ENCODE measurements around the gene AMOT.

The AMOT gene

GRCh38 chrX:112841820-112842157 is 1.2 kb upstream of the AMOT start:
- no peak for DNase-seq
- in situ Hi-C loops (cut with HindIII; ENCODE audit: low pct_ligation_motif_present, low pct_unique_long_range_greater_than_20kb, low sequenced_read_pairs) = no loop called here

- DNase-seq = peak; percentile 76
- in situ Hi-C loops (cut with HindIII; ENCODE audit: low pct_ligation_motif_present, low pct_unique_long_range_greater_than_20kb, low sequenced_read_pairs) = no loop called here
Observed at GRCh38 chrX:112841114-112841819, 636 bp upstream of the AMOT start.

GRCh38 chrX:112839856-112840255 is 775 bp downstream of the AMOT start:
- DNase-seq = no peak
- in situ Hi-C loops (cut with HindIII; ENCODE audit: low pct_ligation_motif_present, low pct_unique_long_range_greater_than_20kb, low sequenced_read_pairs) = no loop called here

GRCh38 chrX:112837531-112837930 is 3.1 kb downstream of the AMOT start:
- DNase-seq = no peak
- in situ Hi-C loops (cut with HindIII; ENCODE audit: low pct_ligation_motif_present, low pct_unique_long_range_greater_than_20kb, low sequenced_read_pairs) = no loop called here

GRCh38 chrX:112835019-112835418 is 5.6 kb downstream of the AMOT start:
- in situ Hi-C loops (cut with HindIII; ENCODE audit: low pct_ligation_motif_present, low pct_unique_long_range_greater_than_20kb, low sequenced_read_pairs) = no loop called here
- DNase-seq = no peak

GRCh38 chrX:112834031-112834845 is 6.4 kb downstream of the AMOT start:
- in situ Hi-C loops (cut with HindIII; ENCODE audit: low pct_ligation_motif_present, low pct_unique_long_range_greater_than_20kb, low sequenced_read_pairs) = no loop called here
- DNase-seq = peak; percentile 65

- in situ Hi-C loops (cut with HindIII; ENCODE audit: low pct_ligation_motif_present, low pct_unique_long_range_greater_than_20kb, low sequenced_read_pairs) = no loop called here
- DNase-seq = peak; percentile 53
Observed at GRCh38 chrX:112832481-112833095, 8.0 kb downstream of the AMOT start.

GRCh38 chrX:112830540-112830939 is 10.1 kb downstream of the AMOT start:
- DNase-seq = no peak
- in situ Hi-C loops (cut with HindIII; ENCODE audit: low pct_ligation_motif_present, low pct_unique_long_range_greater_than_20kb, low sequenced_read_pairs) = no loop called here

- in situ Hi-C loops (cut with HindIII; ENCODE audit: low pct_ligation_motif_present, low pct_unique_long_range_greater_than_20kb, low sequenced_read_pairs) = no loop called here
- DNase-seq = no peak
Observed at GRCh38 chrX:112827292-112827903, 13.2 kb downstream of the AMOT start.

- in situ Hi-C loops (cut with HindIII; ENCODE audit: low pct_ligation_motif_present, low pct_unique_long_range_greater_than_20kb, low sequenced_read_pairs) = no loop called here
- DNase-seq = peak; percentile 13
Observed at GRCh38 chrX:112826023-112826422, 14.6 kb downstream of the AMOT start.

- in situ Hi-C loops (cut with HindIII; ENCODE audit: low pct_ligation_motif_present, low pct_unique_long_range_greater_than_20kb, low sequenced_read_pairs) = no loop called here
- no peak for DNase-seq
Observed at GRCh38 chrX:112822892-112823291, 17.7 kb downstream of the AMOT start.

- DNase-seq = no peak
- in situ Hi-C loops (cut with HindIII; ENCODE audit: low pct_ligation_motif_present, low pct_unique_long_range_greater_than_20kb, low sequenced_read_pairs) = no loop called here
Observed at GRCh38 chrX:112820364-112821268, 20.0 kb downstream of the AMOT start.

- DNase-seq = no peak
- in situ Hi-C loops (cut with HindIII; ENCODE audit: low pct_ligation_motif_present, low pct_unique_long_range_greater_than_20kb, low sequenced_read_pairs) = no loop called here
Observed at GRCh38 chrX:112819813-112820212, 20.8 kb downstream of the AMOT start.

- DNase-seq = peak; percentile 67
- in situ Hi-C loops (cut with HindIII; ENCODE audit: low pct_ligation_motif_present, low pct_unique_long_range_greater_than_20kb, low sequenced_read_pairs) = no loop called here
Observed at GRCh38 chrX:112819008-112819640, 21.5 kb downstream of the AMOT start.

GRCh38 chrX:112818114-112819007 is 22.3 kb downstream of the AMOT start:
- peak; percentile 19 for DNase-seq
- in situ Hi-C loops (cut with HindIII; ENCODE audit: low pct_ligation_motif_present, low pct_unique_long_range_greater_than_20kb, low sequenced_read_pairs) = no loop called here

- no peak for DNase-seq
- in situ Hi-C loops (cut with HindIII; ENCODE audit: low pct_ligation_motif_present, low pct_unique_long_range_greater_than_20kb, low sequenced_read_pairs) = no loop called here
Observed at GRCh38 chrX:112816908-112817307, 23.7 kb downstream of the AMOT start.

GRCh38 chrX:112814496-112814895 is 26.1 kb downstream of the AMOT start:
- in situ Hi-C loops (cut with HindIII; ENCODE audit: low pct_ligation_motif_present, low pct_unique_long_range_greater_than_20kb, low sequenced_read_pairs) = no loop called here
- no peak for DNase-seq

Measured in ACHN (cell line).